Endothelial cell of umbilical vein (primary cell): ENCODE results near the gene LRRC3C.

Experiments
- CTCF ChIP-seq, 2 donors: IDR thresholded peaks; 1 replicate in 1 of 2; 2 replicates in 1 of 2; pipeline ENCODE4 v1.5.1; 2011; ENCODE audit warnings: low read length in 2 of 2, mild to moderate bottlenecking in 2 of 2, moderate library complexity in 2 of 2, control low read depth in 1 of 2, inconsistent platforms in 1 of 2, low read depth in 1 of 2; ENCODE audit not compliant: insufficient read depth in 1 of 2; ENCODE audit errors: extremely low read depth in 1 of 2
- EZH2 ChIP-seq: IDR thresholded peaks from 2 replicates; pipeline ENCODE4 v1.6.1; 2012; ENCODE audit warnings: borderline replicate concordance, low read depth, mild to moderate bottlenecking, moderate library complexity, low read length, inconsistent platforms; ENCODE audit not compliant: severe bottlenecking
- POLR2A ChIP-seq: IDR thresholded peaks from 2 replicates; pipeline ENCODE4 v1.6.1; 2012; ENCODE audit warnings: low read depth, mild to moderate bottlenecking, control low read depth, low read length
- POLR2AphosphoS5 ChIP-seq: IDR thresholded peaks from 2 replicates; pipeline ENCODE4 v1.6.1; 2012; ENCODE audit warnings: low read depth, mild to moderate bottlenecking, control low read depth, low read length, moderate library complexity; ENCODE audit not compliant: insufficient read depth

DNA sequence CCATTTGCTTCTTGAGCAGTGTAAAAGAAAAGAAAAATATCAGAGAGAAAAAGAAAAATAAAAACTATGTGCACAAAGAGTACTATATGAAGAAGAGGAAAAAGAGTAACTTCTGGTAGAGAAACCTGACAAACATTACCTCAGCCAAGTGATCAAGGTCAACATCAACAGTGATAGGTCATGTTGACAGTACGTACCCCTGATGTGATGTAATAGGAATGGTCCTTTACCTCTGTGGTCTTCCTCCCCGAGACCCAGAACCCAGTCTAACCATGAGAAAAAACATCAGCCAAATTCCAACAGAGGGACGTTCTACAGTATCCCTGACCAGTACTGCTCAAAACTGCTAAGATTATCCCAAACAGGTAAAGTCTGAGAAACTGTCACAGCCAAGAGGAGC lies 13.5 kb upstream of the LRRC3C start:
- TF ChIP-seq POLR2A: no peak
- TF ChIP-seq POLR2AphosphoS5: no peak
- no peak for TF ChIP-seq CTCF (IDR thresholded peaks at IDR 0.05; ENCODE audit: extremely low read depth in 1 of 2, insufficient read depth in 1 of 2, low read depth in 1 of 2, low read length in 2 of 2)
- TF ChIP-seq EZH2: no peak
